Hepatocyte (in vitro differentiated cells): ENCODE measurements around the gene NXN.

Experiments
- CTCF ChIP-seq: fragments of 200-600 bp; sonication (generic); IDR thresholded peaks from 2 replicates; pipeline ENCODE4 v1.5.1; 2016; ENCODE audit warnings: antibody characterized with exemption, mild to moderate bottlenecking; ENCODE audit not compliant: poor library complexity
- EZH2 ChIP-seq: fragments of 200-600 bp; sonication (generic); IDR thresholded peaks from 2 replicates; pipeline ENCODE4 v1.6.1; 2016; ENCODE audit warnings: antibody characterized with exemption, mild to moderate bottlenecking, borderline replicate concordance

GRCh38 chr17:1013729-1014090 is 34.1 kb upstream of the NXN start:
- no peak for TF ChIP-seq CTCF
- no peak for TF ChIP-seq EZH2
